ENCODE results near the gene COMMD6. TPM values are rescaled to one million over a fixed set of nuclear protein-coding genes. Genes with fewer than 3 reads are reported as not detected.

COMMD6 gene
- total and polyA plus RNA-seq, 9 of the 15 experiments (the other 6 are each of a cell fraction or from before 2014, with no cell fraction given) = 32.6 to 116 (median 65.0) TPM

- DNase-seq (ENCODE audit: extremely low read depth in 1 of 4, low spot score in 3 of 4) (no peak), FAIRE-seq (no peak), ATAC-seq (no peak)
- WGBS (ENCODE audit: insufficient coverage, low coverage, missing lambda C conversion rate) = 0% methylated on average over 1 of the region's 1 CpG
- Histone ChIP-seq H3K4me1 (replicated peaks in 1 of 2; ENCODE audit: control insufficient read depth in 2 of 2, insufficient read depth in 2 of 2, low read length in 2 of 2) (peaks cover 0 to 20% of the 10 kb centered on the region in 2 experiments; a peak in 4 of 5 replicates), H3K36me3 (ENCODE audit: control insufficient read depth, insufficient read depth, low read length) (no peaks in the 10 kb centered on the region), H2AFZ (ENCODE audit: low read depth, low read length) (peak overlapping the region; percentile 72; the same call in 1 of the 2 replicates), H3K27me3 (ENCODE audit: control insufficient read depth in 2 of 2, insufficient read depth in 2 of 2, low read length in 2 of 2) (no peaks in the 10 kb centered on the region), H3K9me3 (replicated peaks; ENCODE audit: control insufficient read depth, insufficient read depth, low read depth, low read length) (no peaks in the 10 kb centered on the region), H3K27ac (ENCODE audit: extremely low read depth, low read depth, low read length) (no peak overlapping the region), H3K4me2 (ENCODE audit: insufficient read depth, low read length) (no peak overlapping the region), H3K9ac (ENCODE audit: insufficient read depth in 1 of 2, low read depth in 2 of 2, low read length in 2 of 2) (no peak overlapping the region), H3K4me3 (peak overlapping the region; percentile 67), H3K9me1 (ENCODE audit: control insufficient read depth, insufficient read depth, low read length) (no peaks in the 10 kb centered on the region), H3K79me2 (ENCODE audit: control insufficient read depth, insufficient read depth, low read length) (peaks cover 33% of the 10 kb centered on the region), H4K20me1 (replicated peaks; ENCODE audit: control insufficient read depth, insufficient read depth, low read length) (no peaks in the 10 kb centered on the region)
- intact Hi-C loops (cut with micrococcal nuclease) (loop anchor here (1.0 to 10.0 kb wide), 4 partner anchors 50 to 182 kb away; partner anchors contain the start of gene UCHL3), in situ Hi-C loops (cut with MboI) (no loop called here)
- BruUV-seq (replicated peaks) = no TSS peak
- ChIA-PET POLR2A (no interaction called here), CTCF (ENCODE audit: low intra/inter-chr PET ratio) (interaction anchor here (0.8 kb wide), 1 partner anchor 110 kb away, joined by 3 read pairs; no protein-coding TSS in a partner anchor)
- TF ChIP-seq ZNF133 (CRISPR knock-in tag; IDR thresholded peaks at IDR 0.05) (no peak), ZNF79 (CRISPR knock-in tag; IDR thresholded peaks at IDR 0.05; ENCODE audit: low read depth) (no peak), ZNF589 (CRISPR knock-in tag; IDR thresholded peaks at IDR 0.05; ENCODE audit: low read depth) (no peak), MEIS2 (IDR thresholded peaks at IDR 0.05; ENCODE audit: partially characterized antibody) (no peak)
Observed at GRCh38 chr13:75482820-75483079, 54.9 kb downstream of the COMMD6 start.

GRCh38 chr13:75482070-75482819 lies 55.4 kb downstream of the COMMD6 start, which contains the start of gene TBC1D4:
Gene TBC1D4, minus strand, starts transcription at chr13:75482169. Its CDS starts 402 bp downstream, at chr13:75481767.
- Histone ChIP-seq H3K9ac (ENCODE audit: insufficient read depth in 1 of 2, low read depth in 2 of 2, low read length in 2 of 2) (peak within 1 kb of the TSS; percentile 38 to 90), H3K4me3 (peak within 1 kb of the TSS; percentile 67), H3K4me2 (ENCODE audit: insufficient read depth, low read length) (peak within 1 kb of the TSS; percentile 83), H3K9me3 (replicated peaks; ENCODE audit: control insufficient read depth, insufficient read depth, low read depth, low read length) (no peaks in the 10 kb centered on the region), H2AFZ (ENCODE audit: low read depth, low read length) (peak within 1 kb of the TSS; percentile 72), H3K27me3 (ENCODE audit: control insufficient read depth in 2 of 2, insufficient read depth in 2 of 2, low read length in 2 of 2) (no peaks in the 10 kb centered on the region), H3K27ac (ENCODE audit: extremely low read depth, low read depth, low read length) (peak within 1 kb of the TSS; percentile 55; the same call in 1 of the 3 replicates), H4K20me1 (replicated peaks; ENCODE audit: control insufficient read depth, insufficient read depth, low read length) (no peaks in the 10 kb centered on the region), H3K9me1 (ENCODE audit: control insufficient read depth, insufficient read depth, low read length) (no peaks in the 10 kb centered on the region), H3K4me1 (replicated peaks in 1 of 2; ENCODE audit: control insufficient read depth in 2 of 2, insufficient read depth in 2 of 2, low read length in 2 of 2) (peaks cover 0 to 20% of the 10 kb centered on the region in 2 experiments; a peak in 4 of 5 replicates), H3K36me3 (ENCODE audit: control insufficient read depth, insufficient read depth, low read length) (no peaks in the 10 kb centered on the region), H3K79me2 (ENCODE audit: control insufficient read depth, insufficient read depth, low read length) (peaks cover 38% of the 10 kb centered on the region)
- peak; percentile 89 for ATAC-seq
- POLR2A ChIA-PET = no interaction called here
- DNase-seq (ENCODE audit: extremely low read depth in 1 of 4, low spot score in 3 of 4) = peak; percentile 55 to 78 (median 63)
- in situ Hi-C loops (cut with MboI) (no loop called here), intact Hi-C loops (cut with micrococcal nuclease) (loop anchor here (1.0 to 10.0 kb wide), 4 partner anchors 50 to 183 kb away; partner anchors contain the start of gene UCHL3)
- CTCF ChIA-PET (ENCODE audit: low intra/inter-chr PET ratio) = interaction anchor here (0.7 to 0.8 kb wide), 2 partner anchors 109 kb away, joined by 3 read pairs; no protein-coding TSS in a partner anchor
- FAIRE-seq = no peak
- no TSS peak for BruUV-seq (replicated peaks)
- WGBS (ENCODE audit: insufficient coverage, low coverage, missing lambda C conversion rate) = 0% methylated on average over 9 of the region's 58 CpGs
- TF ChIP-seq THRB (CRISPR knock-in tag; conservative IDR thresholded peaks at IDR 0.05) (no peak), ELF2 (CRISPR knock-in tag; IDR thresholded peaks at IDR 0.05) (no peak), FUS (optimal IDR thresholded peaks at IDR 0.05; ENCODE audit: low read depth, low read length) (no peak), MAFF (IDR thresholded peaks at IDR 0.05; ENCODE audit: low read length) (no peak), ZNF384 (IDR thresholded peaks at IDR 0.05; ENCODE audit: low read depth, low read length) (peak; percentile 63), PATZ1 (CRISPR knock-in tag; IDR thresholded peaks at IDR 0.05; ENCODE audit: borderline replicate concordance) (no peak), HMG20B (CRISPR knock-in tag; IDR thresholded peaks at IDR 0.05) (no peak), DIDO1 (tag; IDR thresholded peaks at IDR 0.05; ENCODE audit: low read depth) (no peak), TRIM28 (IDR thresholded peaks at IDR 0.05) (peak; percentile 46; the same call in 1 of the 2 replicates)

Measured in K562 (cell line).